Sigmoid colon (tissue), 7 donors: ENCODE measurements around the gene ADAP2. TPM values are rescaled to one million over a fixed set of nuclear protein-coding genes. Genes with fewer than 3 reads are reported as not detected.

Experiments
- DNase-seq: peaks from one replicate; pipeline ENCODE4 v3.0.0-alpha.2; 2019
- H3K27ac ChIP-seq, 4 donors: fragments of 200-600 bp; sonication (generic); one replicate each; pipeline ENCODE4 v1.5.1; 2016 to 2019; ENCODE audit warnings: mild to moderate bottlenecking in 1 of 4
- H3K27me3 ChIP-seq, 3 donors: fragments of 200-600 bp; sonication (generic); one replicate each; pipeline ENCODE4 v1.5.1; 2019; ENCODE audit warnings: mild to moderate bottlenecking in 1 of 3
- H3K36me3 ChIP-seq, 4 donors: fragments of 200-600 bp; sonication (generic); one replicate each; pipeline ENCODE4 v1.5.1; 2016 to 2019
- H3K4me1 ChIP-seq, 4 donors: fragments of 200-600 bp; sonication (generic); one replicate each; pipeline ENCODE4 v1.5.1; 2017 to 2019
- H3K4me3 ChIP-seq, 4 donors: fragments of 200-600 bp; sonication (generic); one replicate each; pipeline ENCODE4 v1.5.1; 2017 to 2019; ENCODE audit warnings: mild to moderate bottlenecking in 2 of 4, moderate library complexity in 1 of 4
- H3K9me3 ChIP-seq, 4 donors: fragments of 200-600 bp in 3 of 4; sonication (generic) in 3 of 4; one replicate each; pipeline versions ENCODE4 v1.5.1 to v1.6.1; 2013 to 2019
- EP300 ChIP-seq, 4 donors: sonication (generic); formaldehyde crosslinking; IDR thresholded peaks; one replicate each; pipeline ENCODE4 v1.6.1; 2017; ENCODE audit warnings: antibody characterized with exemption in 4 of 4
- POLR2A ChIP-seq, 2 donors: fragments of 450-650 bp; IDR thresholded peaks; one replicate each; pipeline ENCODE4 v1.6.1; 2016; ENCODE audit warnings: antibody characterized with exemption in 2 of 2, mild to moderate bottlenecking in 2 of 2, moderate library complexity in 2 of 2
- POLR2AphosphoS5 ChIP-seq, 4 donors: sonication (generic); formaldehyde crosslinking; IDR thresholded peaks; one replicate each; pipeline ENCODE4 v1.6.1; 2017; ENCODE audit warnings: antibody characterized with exemption in 4 of 4
- WGBS, 2 donors: extraction: QIAGEN DNeasy Blood & Tissue Kit; methylation state at CpG; one replicate each; pipeline ENCODE4 v1.1.7; 2013; 5-methylcytosine and 5-hydroxymethylcytosine counted together
- intact Hi-C: fragments of 100-400 bp; cut with DNase I; formaldehyde crosslinking; loops from one replicate; pipeline ENCODE4 v1.15.1; 2023
- polyA plus RNA-seq, 3 donors: library from polyadenylated mRNA; stranded (reverse); fragments of 200-250 nt; gene quantifications; one replicate each; pipeline ENCODE4 v1.2.3, GENCODE V29; 2013
- total RNA-seq, 4 donors: library from RNA; depleted of rRNA; stranded (reverse); fragments of >200 nt; gene quantifications; one replicate each; pipeline ENCODE4 v1.1.0, GENCODE V29; 2016
- TF ChIP-seq, protein P1 (sequence below), 4 experiments: fragments of 450-650 bp in 3 of 4; fragments of 200-600 bp in 1 of 4; IDR thresholded peaks; one replicate each; pipeline ENCODE4 v1.5.1; 2016 to 2019; ENCODE audit warnings: antibody characterized with exemption in 4 of 4, mild to moderate bottlenecking in 3 of 4, moderate library complexity in 2 of 4
- donor health status: healthy with polysubstance abuse.
- donor health status: Bipolar disorder and iron deficiency.
- donor health status: healthy.

The ADAP2 gene
- total and polyA plus RNA-seq, 7 donors, result 9.0 to 20.8 (median 15.0) TPM

GRCh38 chr17:30915833-30916611, 5.7 kb upstream of the ADAP2 start:
- TF ChIP-seq POLR2A (IDR thresholded peaks at IDR 0.05) (no peak), POLR2AphosphoS5 (IDR thresholded peaks at IDR 0.05) (no peak), EP300 (IDR thresholded peaks at IDR 0.05) (no peak)
- TF ChIP-seq, protein P1, sequence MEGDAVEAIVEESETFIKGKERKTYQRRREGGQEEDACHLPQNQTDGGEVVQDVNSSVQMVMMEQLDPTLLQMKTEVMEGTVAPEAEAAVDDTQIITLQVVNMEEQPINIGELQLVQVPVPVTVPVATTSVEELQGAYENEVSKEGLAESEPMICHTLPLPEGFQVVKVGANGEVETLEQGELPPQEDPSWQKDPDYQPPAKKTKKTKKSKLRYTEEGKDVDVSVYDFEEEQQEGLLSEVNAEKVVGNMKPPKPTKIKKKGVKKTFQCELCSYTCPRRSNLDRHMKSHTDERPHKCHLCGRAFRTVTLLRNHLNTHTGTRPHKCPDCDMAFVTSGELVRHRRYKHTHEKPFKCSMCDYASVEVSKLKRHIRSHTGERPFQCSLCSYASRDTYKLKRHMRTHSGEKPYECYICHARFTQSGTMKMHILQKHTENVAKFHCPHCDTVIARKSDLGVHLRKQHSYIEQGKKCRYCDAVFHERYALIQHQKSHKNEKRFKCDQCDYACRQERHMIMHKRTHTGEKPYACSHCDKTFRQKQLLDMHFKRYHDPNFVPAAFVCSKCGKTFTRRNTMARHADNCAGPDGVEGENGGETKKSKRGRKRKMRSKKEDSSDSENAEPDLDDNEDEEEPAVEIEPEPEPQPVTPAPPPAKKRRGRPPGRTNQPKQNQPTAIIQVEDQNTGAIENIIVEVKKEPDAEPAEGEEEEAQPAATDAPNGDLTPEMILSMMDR (IDR thresholded peaks at IDR 0.05), result no peak
- intact Hi-C loops, result no loop called here
- H3K36me3 ChIP-seq, result no peaks in the 10 kb centered on the region
- no peaks in the 10 kb centered on the region for H3K4me1 ChIP-seq
- H3K27ac ChIP-seq, result no peak overlapping the region
- peaks cover 0 to 8% (median 7%) of the 10 kb centered on the region in 3 donors for H3K27me3 ChIP-seq
- WGBS, 2 donors, result 50 to 77% methylated on average over 5 of the region's 5 CpGs
- H3K4me3 ChIP-seq, result no peak overlapping the region
- no peak for DNase-seq
- no peaks in the 10 kb centered on the region for H3K9me3 ChIP-seq

GRCh38 chr17:30917050-30917449, 4.7 kb upstream of the ADAP2 start:
- H3K9me3 ChIP-seq, result no peaks in the 10 kb centered on the region
- peaks cover 5 to 17% (median 16%) of the 10 kb centered on the region in 3 donors for H3K27me3 ChIP-seq
- no peak for TF ChIP-seq EP300 (IDR thresholded peaks at IDR 0.05)
- TF ChIP-seq, protein P1 (IDR thresholded peaks at IDR 0.05), result no peak
- TF ChIP-seq POLR2AphosphoS5 (IDR thresholded peaks at IDR 0.05), result no peak
- TF ChIP-seq POLR2A (IDR thresholded peaks at IDR 0.05), result no peak
- no peak overlapping the region for H3K4me3 ChIP-seq
- no peak for DNase-seq
- H3K27ac ChIP-seq, result no peak overlapping the region
- H3K36me3 ChIP-seq, result no peaks in the 10 kb centered on the region
- intact Hi-C loops, result no loop called here
- H3K4me1 ChIP-seq, result peaks cover 0 to 9% (median 6%) of the 10 kb centered on the region in 4 donors

DNA sequence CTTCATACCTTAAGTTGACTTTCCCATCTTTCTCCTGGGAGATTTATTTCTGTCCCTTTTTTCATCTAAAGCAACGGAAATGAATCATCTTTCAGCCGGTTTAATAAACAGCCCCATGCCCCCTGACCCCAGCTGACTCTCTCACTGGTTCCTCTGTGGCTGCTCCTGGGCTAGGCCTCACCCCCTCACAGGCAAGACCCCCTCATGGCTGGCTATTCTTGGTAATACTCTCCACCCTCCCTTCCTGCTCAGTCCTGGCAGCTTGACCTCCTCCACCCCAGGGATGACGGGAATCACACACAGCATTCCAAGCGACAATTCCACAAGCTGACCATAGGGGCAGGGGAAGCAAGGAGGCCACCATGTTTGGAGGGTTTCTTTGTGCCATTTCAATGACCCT, 1.5 kb upstream of the ADAP2 start:
- WGBS, 2 donors, result 65 to 69% methylated on average over 4 of the region's 4 CpGs
- TF ChIP-seq, protein P1 (IDR thresholded peaks at IDR 0.05), result no peak
- TF ChIP-seq POLR2A (IDR thresholded peaks at IDR 0.05) (no peak), POLR2AphosphoS5 (IDR thresholded peaks at IDR 0.05) (no peak), EP300 (IDR thresholded peaks at IDR 0.05) (no peak)
- no peaks in the 10 kb centered on the region for H3K9me3 ChIP-seq
- peaks cover 0 to 18% (median 15%) of the 10 kb centered on the region in 4 donors for H3K4me1 ChIP-seq
- H3K27ac ChIP-seq, result no peak overlapping the region
- no peak overlapping the region for H3K4me3 ChIP-seq
- intact Hi-C loops, result no loop called here
- H3K36me3 ChIP-seq, result no peaks in the 10 kb centered on the region
- peaks cover 10 to 48% (median 29%) of the 10 kb centered on the region in 3 donors for H3K27me3 ChIP-seq
- DNase-seq, result no peak

DNA sequence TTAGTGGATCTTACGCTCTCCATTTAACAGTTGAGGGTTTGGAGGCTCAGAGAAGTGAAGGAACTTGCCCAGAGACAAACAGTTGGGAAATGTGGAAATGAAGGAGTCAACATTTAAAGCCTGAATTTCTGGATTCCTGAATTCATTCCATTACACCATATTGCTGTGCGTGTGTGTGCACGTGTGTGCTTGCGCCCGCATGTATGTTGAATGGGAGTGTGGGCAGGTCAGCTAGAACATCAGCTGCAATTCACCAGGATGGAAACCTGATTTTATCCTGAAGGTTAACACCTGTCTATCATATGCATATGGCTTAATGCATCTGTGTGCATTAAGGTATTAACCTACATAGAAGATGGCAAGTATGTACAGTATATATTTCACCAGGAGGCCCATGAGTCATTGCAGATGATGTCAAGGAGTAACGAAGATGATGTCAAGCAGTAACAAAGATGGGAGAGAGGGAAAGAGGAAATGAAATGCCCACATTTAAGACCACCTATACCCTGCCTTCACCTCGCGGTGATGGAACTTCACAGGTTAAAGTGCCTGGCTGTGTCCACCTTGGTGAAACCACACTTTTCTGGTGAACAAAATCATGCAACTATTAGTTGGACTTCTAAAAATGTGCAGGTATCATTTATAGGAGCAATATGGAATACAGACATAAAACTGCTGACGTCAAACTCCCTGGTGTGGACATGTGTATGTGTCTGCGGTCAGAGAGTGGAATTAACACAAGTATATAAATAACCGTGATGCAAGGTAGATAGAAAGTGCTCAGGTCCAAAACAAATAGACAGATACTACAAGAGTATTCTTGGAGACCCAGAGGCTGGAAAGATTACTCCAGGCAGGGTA, 832 bp upstream of the ADAP2 start:
- intact Hi-C loops, result no loop called here
- no peak for DNase-seq
- Histone ChIP-seq H3K4me3 (peak overlapping the region in 2 of 4 donors; percentile 55 to 57), H3K4me1 (peaks cover 0 to 18% (median 15%) of the 10 kb centered on the region in 4 donors), H3K9me3 (no peaks in the 10 kb centered on the region), H3K27me3 (peaks cover 10 to 54% (median 29%) of the 10 kb centered on the region in 3 donors), H3K27ac (no peak overlapping the region), H3K36me3 (no peaks in the 10 kb centered on the region)
- 68 to 85% methylated on average over 11 of the region's 11 CpGs for WGBS, 2 donors
- peak in 1 of 2 donors; percentile 14 for TF ChIP-seq POLR2A (IDR thresholded peaks at IDR 0.05)
- TF ChIP-seq, protein P1 (IDR thresholded peaks at IDR 0.05), result no peak
- no peak for TF ChIP-seq POLR2AphosphoS5 (IDR thresholded peaks at IDR 0.05)
